ENCODE measurements around the gene MMP12. TPM values are rescaled to one million over a fixed set of nuclear protein-coding genes. Genes with fewer than 3 reads are reported as not detected.
A peak's percentile ranks its signal among the peaks of the same experiment; 100 is the strongest.
"Not testable (repeated sequence)": the region's sequence is repeated elsewhere in the genome, so short reads cannot be mapped to it uniquely, and the experiment has no call there.

MMP12 gene
- 0.80 TPM in 1 of 2 replicates, not detected in the other for total RNA-seq

- no peak for DNase-seq (ENCODE audit: low read depth)
Measured at GRCh38 chr11:102874852-102875251, at the start of gene MMP12. TSS of gene MMP12 (minus strand) at chr11:102874982. CDS start at chr11:102874937, 45 bp downstream.

- DNase-seq (ENCODE audit: low read depth) = no peak
Measured at GRCh38 chr11:102921587-102922220, 46.9 kb upstream of the MMP12 start.

GRCh38 chr11:102920118-102920684 is 45.4 kb upstream of the MMP12 start:
- DNase-seq (ENCODE audit: low read depth) = no peak

- DNase-seq (ENCODE audit: low read depth) = no peak
Measured at GRCh38 chr11:102915044-102915375, 40.2 kb upstream of the MMP12 start.

- peak; percentile 67 for DNase-seq (ENCODE audit: low read depth)
Measured at GRCh38 chr11:102914238-102915043, 39.7 kb upstream of the MMP12 start.

GRCh38 chr11:102912482-102912830 is 37.7 kb upstream of the MMP12 start:
- DNase-seq (ENCODE audit: low read depth) = peak; percentile 39

- peak; percentile 33 for DNase-seq (ENCODE audit: low read depth)
Measured at GRCh38 chr11:102911758-102912481, 37.1 kb upstream of the MMP12 start.

- not testable (repeated sequence) for DNase-seq (ENCODE audit: low read depth)
Measured at GRCh38 chr11:102905848-102906247, 31.1 kb upstream of the MMP12 start.

- not testable (repeated sequence) for DNase-seq (ENCODE audit: low read depth)
Measured at GRCh38 chr11:102903895-102904294, 29.1 kb upstream of the MMP12 start.

GRCh38 chr11:102900346-102900745 is 25.6 kb upstream of the MMP12 start:
- no peak for DNase-seq (ENCODE audit: low read depth)

- no peak for DNase-seq (ENCODE audit: low read depth)
Measured at GRCh38 chr11:102891736-102892135, 17.0 kb upstream of the MMP12 start.

GRCh38 chr11:102886999-102887398 is 12.2 kb upstream of the MMP12 start:
- DNase-seq (ENCODE audit: low read depth) = no peak

GRCh38 chr11:102883141-102883540 is 8.4 kb upstream of the MMP12 start:
- no peak for DNase-seq (ENCODE audit: low read depth)

GRCh38 chr11:102882389-102883024 is 7.7 kb upstream of the MMP12 start:
- DNase-seq (ENCODE audit: low read depth) = peak; percentile 61

- DNase-seq (ENCODE audit: low read depth) = no peak
Measured at GRCh38 chr11:102879801-102880200, 5.0 kb upstream of the MMP12 start.

- no peak for DNase-seq (ENCODE audit: low read depth)
Measured at GRCh38 chr11:102878595-102878994, 3.8 kb upstream of the MMP12 start.

GRCh38 chr11:102869354-102869964 is 5.3 kb downstream of the MMP12 start:
- not testable (repeated sequence) for DNase-seq (ENCODE audit: low read depth)

GRCh38 chr11:102868339-102868738 is 6.4 kb downstream of the MMP12 start:
- no peak for DNase-seq (ENCODE audit: low read depth)

GRCh38 chr11:102864724-102865123 is 10.1 kb downstream of the MMP12 start:
- no peak for DNase-seq (ENCODE audit: low read depth)

- no peak for DNase-seq (ENCODE audit: low read depth)
Measured at GRCh38 chr11:102853956-102854355, 20.8 kb downstream of the MMP12 start.

GRCh38 chr11:102853055-102853454 is 21.7 kb downstream of the MMP12 start:
- DNase-seq (ENCODE audit: low read depth) = no peak
